NOMO-1 treated with dmso at 0.1 percent for 144 hours (cell line): ENCODE measurements around the gene PTPRCAP.
"Not testable (repeated sequence)": the region's sequence is repeated elsewhere in the genome, so short reads cannot be mapped to it uniquely, and the experiment has no call there.

Source experiments
- DNase-seq: peaks from one replicate; lab custom pipeline; 2025; ENCODE audit not compliant: unreplicated experiment; lab: John Stamatoyannopoulos, UW

The PTPRCAP gene, protein sequence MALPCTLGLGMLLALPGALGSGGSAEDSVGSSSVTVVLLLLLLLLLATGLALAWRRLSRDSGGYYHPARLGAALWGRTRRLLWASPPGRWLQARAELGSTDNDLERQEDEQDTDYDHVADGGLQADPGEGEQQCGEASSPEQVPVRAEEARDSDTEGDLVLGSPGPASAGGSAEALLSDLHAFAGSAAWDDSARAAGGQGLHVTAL

DNA sequence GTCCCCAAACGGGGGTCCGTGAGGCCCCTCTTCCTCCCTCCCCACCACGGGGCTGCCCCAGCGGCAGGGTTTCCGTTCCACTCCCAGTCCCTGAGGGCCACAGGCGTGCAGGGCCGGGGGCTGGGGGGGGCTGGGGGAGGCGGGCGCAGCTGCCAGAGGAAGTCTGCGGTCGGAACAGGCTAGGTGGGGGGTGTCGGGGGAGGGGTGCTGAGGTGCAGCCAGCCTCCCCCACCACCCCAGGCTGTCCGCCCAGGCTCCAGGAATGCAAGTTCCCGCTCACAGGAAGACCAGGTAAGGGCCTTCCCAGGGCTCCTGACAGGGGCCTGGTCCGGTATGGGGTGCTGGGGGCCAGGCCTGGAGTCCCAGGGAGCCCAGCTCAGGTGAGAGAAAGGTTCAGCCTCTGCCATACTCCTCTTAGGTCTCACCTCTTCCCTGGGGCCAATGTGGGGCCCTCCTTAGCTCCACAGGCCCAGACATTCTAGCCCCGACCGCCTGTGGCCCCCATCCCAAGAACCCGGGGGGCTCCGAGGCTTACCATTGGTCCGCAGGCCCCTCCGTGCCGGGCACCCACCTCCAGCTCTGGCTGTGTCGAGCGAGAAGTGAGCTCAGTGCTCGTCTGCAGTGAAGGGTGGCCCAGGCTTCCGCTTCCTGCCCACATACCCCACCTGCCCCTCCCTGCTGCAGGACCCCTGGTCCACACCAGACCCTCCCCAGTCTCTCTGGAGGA, at the start of gene PTPRCAP:
Gene PTPRCAP (minus strand): TSS at position 601 of the 727 bp plus-strand sequence. CDS start 63 bp downstream, at position 538.
- no peak for DNase-seq

DNA sequence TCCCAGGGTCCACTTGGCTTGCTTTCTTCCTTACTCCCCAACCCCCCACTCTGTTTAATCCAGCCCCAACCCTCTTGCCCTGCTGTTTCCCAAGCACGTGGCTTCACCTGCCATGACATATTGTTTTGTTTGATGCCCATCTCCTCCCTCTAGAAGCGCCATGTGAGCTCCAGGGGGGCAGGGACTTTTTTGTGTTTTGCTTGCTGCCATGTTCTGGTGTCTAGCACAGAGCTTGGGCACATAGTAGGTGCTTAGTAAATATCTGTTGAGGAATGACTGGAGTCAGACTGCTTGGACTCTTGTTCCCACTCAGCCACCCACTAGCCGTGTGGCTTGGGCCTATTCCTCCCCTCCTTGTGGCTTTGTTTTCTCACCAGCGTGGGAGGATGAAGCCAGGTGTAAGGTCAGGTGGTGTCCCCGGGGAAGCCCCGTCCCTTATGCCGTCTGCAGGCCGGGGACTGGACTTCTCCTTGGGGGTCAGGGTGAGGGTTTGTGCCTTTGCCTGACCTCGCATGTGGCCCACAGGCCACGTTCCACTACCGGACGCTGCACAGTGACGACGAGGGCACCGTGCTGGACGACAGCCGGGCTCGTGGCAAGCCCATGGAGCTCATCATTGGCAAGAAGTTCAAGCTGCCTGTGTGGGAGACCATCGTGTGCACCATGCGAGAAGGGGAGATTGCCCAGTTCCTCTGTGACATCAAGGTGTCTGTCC, 49.2 kb upstream of the PTPRCAP start:
- no peak for DNase-seq

DNA sequence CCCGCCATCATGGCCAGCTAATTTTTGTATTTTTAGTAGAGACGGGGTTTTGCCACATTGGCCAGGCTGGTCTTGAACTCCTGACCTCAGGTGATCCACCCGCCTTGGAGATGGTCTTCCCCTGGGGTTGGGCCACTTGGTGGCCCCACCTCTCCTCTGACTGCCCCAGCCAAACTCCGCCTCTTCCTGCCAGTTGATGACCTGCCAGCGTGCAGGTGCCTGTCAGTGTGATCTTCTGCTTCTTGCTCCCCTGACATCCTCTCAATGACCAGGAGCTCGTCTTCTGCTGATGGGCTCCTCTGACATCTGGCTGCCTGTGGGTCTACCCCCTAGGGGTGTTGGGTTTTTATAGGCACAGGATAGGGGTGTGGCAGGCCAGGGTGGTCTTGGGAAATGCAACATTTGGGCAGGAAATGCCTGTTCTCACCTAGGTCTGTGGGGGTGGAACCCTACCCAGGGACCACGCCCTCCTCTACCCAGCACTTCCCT, 48.4 kb upstream of the PTPRCAP start:
- DNase-seq, result not testable (repeated sequence)

DNA sequence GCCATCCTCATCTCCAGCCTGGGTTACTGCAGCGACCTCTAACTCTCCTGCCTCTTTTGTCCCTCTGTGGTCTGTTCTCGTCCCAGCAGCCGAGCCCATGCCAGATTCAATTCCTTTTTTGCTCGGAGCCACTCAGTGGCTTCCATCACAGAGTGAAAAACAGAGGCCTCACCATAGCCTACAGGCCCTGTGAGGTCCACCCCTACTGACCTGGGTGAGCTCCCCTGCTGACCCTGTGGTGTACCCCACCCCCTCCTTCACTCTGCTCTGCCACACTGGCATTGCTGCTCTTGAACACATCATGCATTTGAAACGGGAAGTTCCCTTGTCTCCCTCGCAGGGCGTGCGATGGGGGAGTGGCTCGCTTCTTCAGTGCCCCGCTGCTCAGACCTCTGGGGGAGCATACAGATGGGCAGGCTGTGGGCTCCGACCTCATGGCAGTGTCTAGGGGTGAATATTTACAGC, 47.4 kb upstream of the PTPRCAP start:
- peak; percentile 39 for DNase-seq

DNA sequence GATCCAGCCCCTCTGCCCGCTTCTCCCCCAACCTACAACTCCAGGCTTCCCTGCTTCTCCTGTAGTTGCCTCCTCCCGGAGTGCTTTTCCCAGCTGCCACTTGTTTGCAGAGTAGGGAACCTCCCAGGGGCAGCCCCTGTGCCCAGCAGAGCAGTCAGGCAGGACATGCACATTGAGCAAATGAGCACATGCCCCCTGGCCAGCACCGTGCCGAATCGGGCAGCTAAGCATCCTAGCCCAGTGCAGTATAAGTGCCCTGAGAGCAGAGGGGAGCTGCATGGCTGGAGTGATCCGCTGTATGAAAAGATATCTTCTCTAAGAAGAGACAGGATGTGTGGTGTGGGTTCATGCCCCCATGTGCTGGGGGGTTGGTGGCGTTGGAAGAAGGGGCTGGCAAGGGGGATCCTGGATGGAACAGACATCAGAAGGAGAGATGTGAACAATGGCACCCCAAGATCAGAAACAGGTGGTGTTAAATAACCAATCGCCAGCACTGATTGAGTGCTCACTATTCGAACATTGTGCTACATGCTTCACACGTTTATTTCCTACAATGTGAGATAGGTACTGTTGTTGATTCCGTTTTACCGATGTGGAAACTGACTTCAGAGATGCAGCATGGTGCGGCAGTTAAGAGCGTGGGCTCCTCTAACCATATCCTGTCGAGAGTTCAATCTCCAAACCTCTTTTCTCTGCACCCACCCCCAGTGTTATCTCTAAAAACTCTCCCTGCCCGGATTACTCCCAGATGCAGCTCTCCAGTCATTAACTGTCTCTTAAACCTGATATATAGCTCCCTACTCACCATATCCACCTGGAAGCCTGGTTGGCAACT, 46.6 kb upstream of the PTPRCAP start:
- no peak for DNase-seq

DNA sequence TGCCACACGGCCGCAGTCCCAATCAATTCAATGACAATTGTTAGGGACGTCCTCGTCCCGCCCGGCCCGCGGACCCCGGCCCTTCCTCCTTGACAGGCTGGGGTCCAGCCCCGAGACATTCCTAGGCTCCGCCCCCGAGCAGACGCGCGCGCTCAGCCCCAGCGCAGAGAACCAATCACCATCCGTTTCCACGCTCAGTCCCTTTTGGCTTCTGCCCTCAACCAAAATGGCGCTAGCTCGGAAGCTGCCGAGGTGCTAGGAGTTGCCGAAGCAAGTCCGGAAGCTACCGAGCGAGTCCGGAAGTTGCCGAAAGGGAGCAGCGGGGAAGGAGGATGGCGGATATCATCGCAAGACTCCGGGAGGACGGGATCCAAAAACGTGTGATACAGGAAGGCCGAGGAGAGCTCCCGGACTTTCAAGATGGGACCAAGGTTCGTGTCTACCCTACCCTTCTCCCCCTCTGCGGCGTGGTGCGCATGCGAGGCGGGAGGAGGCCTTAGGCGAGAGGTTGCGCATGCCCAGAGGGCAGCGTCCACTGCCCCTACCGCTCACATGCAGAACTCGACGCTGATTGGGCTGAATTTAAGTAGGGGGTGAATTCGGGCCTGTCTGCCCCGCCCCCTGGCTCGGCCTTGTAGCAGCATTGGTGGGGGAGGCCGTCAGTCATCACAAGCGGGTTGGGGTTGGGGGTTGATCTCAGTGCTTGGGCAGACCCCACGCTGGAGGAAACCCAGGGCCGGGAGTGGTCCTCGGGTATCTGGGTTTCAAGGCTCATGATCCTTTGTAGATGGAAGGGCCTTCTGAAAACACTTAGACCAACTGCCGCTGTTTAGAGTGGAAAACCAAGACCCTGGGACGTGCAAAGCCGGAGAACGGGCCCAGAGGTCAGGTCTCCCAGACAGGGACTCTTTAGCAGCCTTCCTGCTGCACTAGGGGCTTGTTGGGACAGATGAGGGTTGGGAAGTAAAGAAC, 45.6 kb upstream of the PTPRCAP start, which contains the start of gene AIP:
Gene AIP (plus strand): TSS at position 200 of the 972 bp plus-strand sequence. CDS start 133 bp downstream, at position 333.
- DNase-seq, result peak; percentile 99

GRCh38 chr11:67482275-67482826, 44.9 kb upstream of the PTPRCAP start:
- peak; percentile 89 for DNase-seq

- not testable (repeated sequence) for DNase-seq
These were observed 40.0 kb upstream of the PTPRCAP start for GRCh38 chr11:67477344-67478050.

- not testable (repeated sequence) for DNase-seq
These were observed 39.2 kb upstream of the PTPRCAP start for GRCh38 chr11:67476692-67477091.

DNA sequence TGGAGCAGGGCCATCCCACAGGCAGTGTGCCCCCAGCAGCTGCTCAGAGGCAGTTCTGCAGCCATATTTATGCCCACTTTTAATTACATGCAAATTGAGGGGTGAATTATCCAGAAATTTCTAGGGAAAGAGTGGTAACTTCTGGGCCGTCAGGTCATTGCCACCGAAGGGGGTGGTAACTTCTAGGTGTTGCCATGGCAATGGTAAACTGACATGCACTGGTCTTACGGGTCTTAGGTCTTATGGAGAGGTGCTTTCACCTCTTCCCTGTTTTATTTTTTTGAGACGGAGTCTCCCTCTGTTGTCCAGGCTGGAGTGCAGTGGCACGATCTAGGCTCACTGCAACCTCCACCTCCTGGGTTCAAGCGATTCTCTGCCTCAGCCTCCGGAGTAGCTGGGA, 35.4 kb upstream of the PTPRCAP start:
- no peak for DNase-seq

- no peak for DNase-seq
These were observed 33.0 kb upstream of the PTPRCAP start for GRCh38 chr11:67470337-67471002.

- DNase-seq, result no peak
These were observed 32.0 kb upstream of the PTPRCAP start for GRCh38 chr11:67469508-67469811.

DNA sequence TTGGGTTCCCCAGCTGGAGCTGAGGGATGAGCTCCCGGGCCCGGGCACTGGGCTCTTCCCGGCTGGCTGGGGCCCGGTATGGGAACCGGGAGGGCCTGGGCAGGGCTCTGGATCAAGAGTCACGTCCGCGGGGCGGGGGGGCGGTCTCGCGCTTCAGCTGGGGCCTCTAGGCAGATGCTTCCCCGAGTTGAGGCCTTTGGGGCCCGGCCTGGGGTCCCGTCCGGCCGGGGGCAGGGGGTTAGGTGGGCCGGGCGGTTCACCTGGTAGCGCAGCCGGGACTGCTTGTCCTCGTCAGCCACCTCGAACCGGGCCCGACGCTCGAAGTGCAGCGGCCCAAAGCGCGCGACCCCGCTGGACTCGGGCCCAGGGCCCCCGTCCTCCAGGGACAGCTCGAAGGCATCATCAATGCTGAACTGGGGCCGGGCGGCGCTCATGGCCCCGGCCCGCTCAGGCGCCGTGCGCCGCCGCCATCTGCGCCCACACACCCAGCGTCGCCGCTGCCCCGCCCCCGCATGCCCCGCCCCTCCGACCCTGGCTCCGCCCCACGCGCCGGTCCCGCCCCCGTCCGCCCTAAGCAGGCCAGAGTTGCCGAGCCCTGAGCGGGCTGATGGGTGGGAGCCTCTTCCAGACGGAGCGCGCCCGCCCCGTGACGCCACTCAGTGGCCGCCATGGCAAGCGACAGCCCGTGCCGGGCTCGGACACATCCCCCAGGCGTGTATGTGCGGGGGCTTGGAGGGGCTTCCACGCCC, 31.5 kb upstream of the PTPRCAP start, which contains the start of gene TMEM134:
Gene TMEM134 (minus strand): TSS at position 493 of the 749 bp plus-strand sequence. CDS start 59 bp downstream, at position 434.
- peak; percentile 79 for DNase-seq

GRCh38 chr11:67468456-67468758, 30.9 kb upstream of the PTPRCAP start:
- no peak for DNase-seq

DNA sequence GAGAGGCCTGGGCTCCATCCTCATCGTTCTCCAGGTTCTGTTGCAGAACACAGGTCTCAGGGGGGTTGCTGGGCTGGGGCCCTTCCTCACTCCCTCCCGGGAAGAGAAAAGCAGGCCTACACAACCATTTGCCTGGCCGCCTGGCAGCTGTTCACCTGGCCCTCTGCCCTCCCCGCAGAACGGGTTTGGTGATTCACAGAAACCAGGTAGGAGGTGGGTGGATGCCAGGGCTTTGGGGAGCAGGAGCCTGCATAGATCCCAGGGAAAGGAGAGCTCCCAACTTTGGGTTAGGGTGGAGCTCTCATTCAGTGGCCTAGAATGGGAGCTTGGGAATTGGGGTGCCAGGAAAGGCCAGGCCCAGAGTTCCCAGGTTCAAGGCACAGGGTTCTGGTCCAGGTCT, 30.6 kb upstream of the PTPRCAP start:
- DNase-seq, result no peak

GRCh38 chr11:67466962-67467771, 29.7 kb upstream of the PTPRCAP start:
- no peak for DNase-seq

- DNase-seq, result no peak
These were observed 28.9 kb upstream of the PTPRCAP start for GRCh38 chr11:67466367-67466766.
